ENCODE results near the gene LRP2BP. TPM values are rescaled to one million over a fixed set of nuclear protein-coding genes. Genes with fewer than 3 reads are reported as not detected.

Gene LRP2BP
- total RNA-seq, 1 experiment from 2014 or later: 0.33 TPM

GRCh38 chr4:185339941-185340340 lies 55.8 kb downstream of the LRP2BP start:
- Histone ChIP-seq H3K27me3 (ENCODE audit: control insufficient read depth, insufficient read depth, low read length) (no peaks in the 10 kb centered on the region), H3K4me1 (ENCODE audit: control insufficient read depth, insufficient read depth, low read length) (no peaks in the 10 kb centered on the region), H3K4me3 (ENCODE audit: low read depth in 2 of 2, low read length in 2 of 2) (no peak overlapping the region), H3K27ac (ENCODE audit: low read length) (no peak overlapping the region), H3K9me3 (ENCODE audit: control insufficient read depth, insufficient read depth, low read depth, low read length) (no peaks in the 10 kb centered on the region), H3K36me3 (ENCODE audit: control insufficient read depth, insufficient read depth, low read length) (no peaks in the 10 kb centered on the region; the same call in 1 of the 2 replicates)
- ATAC-seq (no peak), DNase-seq (ENCODE audit: low read depth, low spot score) (no peak)
- TF ChIP-seq CTCF (IDR thresholded peaks at IDR 0.05) (no peak), SIN3A (IDR thresholded peaks at IDR 0.05; ENCODE audit: borderline replicate concordance, insufficient read depth, low read depth, low read length) (no peak), REST (IDR thresholded peaks at IDR 0.05; ENCODE audit: insufficient read depth in 1 of 2, low read depth in 2 of 2, low read length in 1 of 2) (no peak), TCF7L2 (IDR thresholded peaks at IDR 0.05; ENCODE audit: low read depth, low read length) (no peak), POLR2AphosphoS5 (IDR thresholded peaks at IDR 0.05; ENCODE audit: low read depth, low read length) (no peak)
- CTCF ChIA-PET: no interaction called here
- POLR2A ChIA-PET: no interaction called here
- no TSS peak for BruUV-seq (replicated peaks)
- intact Hi-C loops (cut with micrococcal nuclease; ENCODE audit: unreplicated experiment) (no loop called here), in situ Hi-C loops (cut with HindIII; ENCODE audit: low pct_unique_long_range_greater_than_20kb, low sequenced_read_pairs) (no loop called here)

- TF ChIP-seq CTCF (IDR thresholded peaks at IDR 0.05) (no peak), SIN3A (IDR thresholded peaks at IDR 0.05; ENCODE audit: borderline replicate concordance, insufficient read depth, low read depth, low read length) (no peak), POLR2AphosphoS5 (IDR thresholded peaks at IDR 0.05; ENCODE audit: low read depth, low read length) (no peak), REST (IDR thresholded peaks at IDR 0.05; ENCODE audit: insufficient read depth in 1 of 2, low read depth in 2 of 2, low read length in 1 of 2) (no peak), TCF7L2 (IDR thresholded peaks at IDR 0.05; ENCODE audit: low read depth, low read length) (no peak)
- Histone ChIP-seq H3K27ac (ENCODE audit: low read length) (no peak overlapping the region), H3K9me3 (ENCODE audit: control insufficient read depth, insufficient read depth, low read depth, low read length) (no peaks in the 10 kb centered on the region), H3K27me3 (ENCODE audit: control insufficient read depth, insufficient read depth, low read length) (no peaks in the 10 kb centered on the region), H3K4me1 (ENCODE audit: control insufficient read depth, insufficient read depth, low read length) (no peaks in the 10 kb centered on the region), H3K36me3 (ENCODE audit: control insufficient read depth, insufficient read depth, low read length) (no peaks in the 10 kb centered on the region; the same call in 1 of the 2 replicates), H3K4me3 (ENCODE audit: low read depth in 2 of 2, low read length in 2 of 2) (no peak overlapping the region)
- no peak for ATAC-seq
- intact Hi-C loops (cut with micrococcal nuclease; ENCODE audit: unreplicated experiment) (no loop called here), in situ Hi-C loops (cut with HindIII; ENCODE audit: low pct_unique_long_range_greater_than_20kb, low sequenced_read_pairs) (no loop called here)
- CTCF ChIA-PET: no interaction called here
- BruUV-seq (replicated peaks): no TSS peak
- POLR2A ChIA-PET: no interaction called here
- DNase-seq (ENCODE audit: low read depth, low spot score): no peak
Measured at GRCh38 chr4:185335579-185335978, 60.1 kb downstream of the LRP2BP start.

Data from Panc1 (cell line).